ENCODE results near the gene FAF1.

DNA sequence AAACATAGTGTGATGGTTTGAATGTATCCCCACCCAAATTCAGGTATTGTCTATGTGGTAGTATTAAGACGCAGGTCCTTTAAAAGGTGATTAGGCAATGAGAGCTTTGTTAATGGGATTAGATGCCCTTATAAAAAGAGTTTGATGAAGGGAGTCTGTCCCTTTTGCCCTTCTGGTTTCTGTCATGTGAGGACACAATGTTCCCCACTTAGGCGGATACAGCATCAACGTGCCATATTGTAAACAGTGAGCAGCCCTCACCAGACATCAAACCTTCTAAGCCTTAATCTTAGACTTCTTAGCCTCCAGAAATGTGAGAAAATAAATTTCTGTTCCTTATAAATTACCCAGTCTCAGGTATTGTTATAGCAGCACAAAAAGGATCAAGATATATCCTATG is 172.8 kb downstream of the FAF1 start:
- TF ChIP-seq EP300 (IDR thresholded peaks at IDR 0.05) (no peak), CTCF (IDR thresholded peaks at IDR 0.05) (no peak), POLR2A (IDR thresholded peaks at IDR 0.05) (no peak)

Measured in ovary (tissue), 3 donors.